ENCODE data around the gene CACHD1.

CACHD1 gene

DNA sequence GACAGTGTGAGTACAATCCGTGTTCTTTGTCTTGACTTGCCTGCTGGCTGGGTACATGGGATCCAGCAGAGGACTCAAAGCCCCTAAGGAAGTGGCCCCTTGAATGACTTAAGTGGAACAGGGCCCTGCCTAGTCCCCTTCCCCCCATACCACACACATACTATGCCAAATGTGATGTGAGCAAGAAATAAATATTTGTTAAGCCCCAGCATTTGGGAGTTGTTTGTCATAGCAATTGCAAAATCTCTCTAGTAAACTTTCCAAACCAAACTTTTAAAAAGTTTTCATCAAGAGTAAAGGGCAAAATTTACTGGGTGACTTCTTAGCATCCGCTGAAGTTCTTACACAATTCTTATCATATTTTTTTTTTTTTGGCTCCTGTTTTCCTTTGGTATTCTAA is 32.5 kb upstream of the CACHD1 start:
- H3K4me3 ChIP-seq (replicated peaks; ENCODE audit: insufficient read depth, low read length): no peak overlapping the region
- no peaks in the 10 kb centered on the region for H3K27me3 ChIP-seq (ENCODE audit: insufficient read depth, poor library complexity, severe bottlenecking)
- DNase-seq (ENCODE audit: low read depth in 1 of 2, low spot score in 1 of 2): no peak
- no peak overlapping the region for H3K27ac ChIP-seq (replicated peaks)
- TF ChIP-seq SPI1 (IDR thresholded peaks at IDR 0.05; ENCODE audit: borderline replicate concordance, low read depth): no peak

DNA sequence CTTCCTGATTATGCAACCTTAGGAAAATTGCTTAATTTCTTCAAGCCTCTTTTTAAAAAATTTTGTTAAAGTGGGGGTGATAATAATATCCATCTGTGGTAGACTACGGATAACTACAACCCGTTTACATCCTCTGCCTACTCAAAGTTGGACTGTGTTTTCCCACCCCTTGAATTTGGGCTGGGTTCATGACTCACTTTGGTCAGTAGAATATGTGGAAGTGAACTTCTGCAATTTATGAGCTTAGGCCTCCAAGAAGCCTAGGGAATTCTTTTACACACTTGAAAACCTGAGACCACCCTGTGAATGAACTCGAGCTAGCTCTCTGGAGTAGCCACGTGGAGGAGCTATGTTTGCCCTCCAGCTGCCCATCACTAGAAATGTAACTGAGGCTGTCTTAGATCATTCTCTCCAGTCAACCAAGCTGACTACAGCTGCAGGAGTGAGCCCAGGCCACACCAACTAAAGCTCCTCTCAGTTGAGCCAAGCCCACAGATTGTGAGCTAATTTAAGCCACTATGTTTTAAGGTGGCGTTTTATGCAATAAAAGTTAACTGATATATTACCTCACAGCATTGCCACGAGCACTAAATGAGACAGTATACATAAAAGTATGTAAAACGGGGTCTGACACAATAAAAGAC is 29.6 kb upstream of the CACHD1 start:
- TF ChIP-seq GABPA (IDR thresholded peaks at IDR 0.05; ENCODE audit: low read depth): no peak
- TF ChIP-seq SPI1 (IDR thresholded peaks at IDR 0.05; ENCODE audit: borderline replicate concordance, low read depth): no peak
- no peak for TF ChIP-seq POLR2AphosphoS5 (IDR thresholded peaks at IDR 0.05; ENCODE audit: low read depth)
- TF ChIP-seq, protein P1, sequence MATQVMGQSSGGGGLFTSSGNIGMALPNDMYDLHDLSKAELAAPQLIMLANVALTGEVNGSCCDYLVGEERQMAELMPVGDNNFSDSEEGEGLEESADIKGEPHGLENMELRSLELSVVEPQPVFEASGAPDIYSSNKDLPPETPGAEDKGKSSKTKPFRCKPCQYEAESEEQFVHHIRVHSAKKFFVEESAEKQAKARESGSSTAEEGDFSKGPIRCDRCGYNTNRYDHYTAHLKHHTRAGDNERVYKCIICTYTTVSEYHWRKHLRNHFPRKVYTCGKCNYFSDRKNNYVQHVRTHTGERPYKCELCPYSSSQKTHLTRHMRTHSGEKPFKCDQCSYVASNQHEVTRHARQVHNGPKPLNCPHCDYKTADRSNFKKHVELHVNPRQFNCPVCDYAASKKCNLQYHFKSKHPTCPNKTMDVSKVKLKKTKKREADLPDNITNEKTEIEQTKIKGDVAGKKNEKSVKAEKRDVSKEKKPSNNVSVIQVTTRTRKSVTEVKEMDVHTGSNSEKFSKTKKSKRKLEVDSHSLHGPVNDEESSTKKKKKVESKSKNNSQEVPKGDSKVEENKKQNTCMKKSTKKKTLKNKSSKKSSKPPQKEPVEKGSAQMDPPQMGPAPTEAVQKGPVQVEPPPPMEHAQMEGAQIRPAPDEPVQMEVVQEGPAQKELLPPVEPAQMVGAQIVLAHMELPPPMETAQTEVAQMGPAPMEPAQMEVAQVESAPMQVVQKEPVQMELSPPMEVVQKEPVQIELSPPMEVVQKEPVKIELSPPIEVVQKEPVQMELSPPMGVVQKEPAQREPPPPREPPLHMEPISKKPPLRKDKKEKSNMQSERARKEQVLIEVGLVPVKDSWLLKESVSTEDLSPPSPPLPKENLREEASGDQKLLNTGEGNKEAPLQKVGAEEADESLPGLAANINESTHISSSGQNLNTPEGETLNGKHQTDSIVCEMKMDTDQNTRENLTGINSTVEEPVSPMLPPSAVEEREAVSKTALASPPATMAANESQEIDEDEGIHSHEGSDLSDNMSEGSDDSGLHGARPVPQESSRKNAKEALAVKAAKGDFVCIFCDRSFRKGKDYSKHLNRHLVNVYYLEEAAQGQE (IDR thresholded peaks at IDR 0.05; ENCODE audit: insufficient replicate concordance, low read depth): no peak
- TF ChIP-seq, protein P2, sequence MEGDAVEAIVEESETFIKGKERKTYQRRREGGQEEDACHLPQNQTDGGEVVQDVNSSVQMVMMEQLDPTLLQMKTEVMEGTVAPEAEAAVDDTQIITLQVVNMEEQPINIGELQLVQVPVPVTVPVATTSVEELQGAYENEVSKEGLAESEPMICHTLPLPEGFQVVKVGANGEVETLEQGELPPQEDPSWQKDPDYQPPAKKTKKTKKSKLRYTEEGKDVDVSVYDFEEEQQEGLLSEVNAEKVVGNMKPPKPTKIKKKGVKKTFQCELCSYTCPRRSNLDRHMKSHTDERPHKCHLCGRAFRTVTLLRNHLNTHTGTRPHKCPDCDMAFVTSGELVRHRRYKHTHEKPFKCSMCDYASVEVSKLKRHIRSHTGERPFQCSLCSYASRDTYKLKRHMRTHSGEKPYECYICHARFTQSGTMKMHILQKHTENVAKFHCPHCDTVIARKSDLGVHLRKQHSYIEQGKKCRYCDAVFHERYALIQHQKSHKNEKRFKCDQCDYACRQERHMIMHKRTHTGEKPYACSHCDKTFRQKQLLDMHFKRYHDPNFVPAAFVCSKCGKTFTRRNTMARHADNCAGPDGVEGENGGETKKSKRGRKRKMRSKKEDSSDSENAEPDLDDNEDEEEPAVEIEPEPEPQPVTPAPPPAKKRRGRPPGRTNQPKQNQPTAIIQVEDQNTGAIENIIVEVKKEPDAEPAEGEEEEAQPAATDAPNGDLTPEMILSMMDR (IDR thresholded peaks at IDR 0.05; ENCODE audit: insufficient read depth, low read length): no peak
- H3K27me3 ChIP-seq (ENCODE audit: insufficient read depth, poor library complexity, severe bottlenecking): no peaks in the 10 kb centered on the region
- DNase-seq (ENCODE audit: low read depth in 1 of 2, low spot score in 1 of 2): no peak
- no peak overlapping the region for H3K27ac ChIP-seq (replicated peaks)
- no peak overlapping the region for H3K4me3 ChIP-seq (replicated peaks; ENCODE audit: insufficient read depth, low read length)

DNA sequence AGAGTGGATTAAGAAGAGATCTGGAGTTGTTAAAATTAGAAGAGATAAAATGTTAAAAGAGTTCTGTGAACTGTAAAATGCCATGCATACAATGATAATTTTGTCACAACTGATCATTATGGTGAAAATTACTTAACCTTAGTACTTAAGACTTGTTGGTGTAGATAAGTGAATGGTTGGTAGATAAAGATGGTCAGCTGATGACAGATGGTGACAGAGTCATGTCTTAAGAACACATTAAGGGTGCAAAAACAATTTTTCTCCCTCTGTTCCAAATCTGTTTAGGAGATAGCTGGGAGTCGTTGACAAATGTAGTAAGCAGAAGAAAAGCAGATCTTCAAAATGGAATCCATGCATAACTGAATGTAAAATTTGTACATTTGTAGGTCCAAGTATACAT is 18.5 kb upstream of the CACHD1 start:
- Histone ChIP-seq H3K27me3 (ENCODE audit: insufficient read depth, poor library complexity, severe bottlenecking) (no peaks in the 10 kb centered on the region), H3K27ac (replicated peaks) (no peak overlapping the region), H3K4me3 (replicated peaks; ENCODE audit: insufficient read depth, low read length) (no peak overlapping the region)
- TF ChIP-seq GABPA (IDR thresholded peaks at IDR 0.05; ENCODE audit: low read depth): no peak
- TF ChIP-seq, protein P2 (IDR thresholded peaks at IDR 0.05; ENCODE audit: insufficient read depth, low read length): no peak
- no peak for TF ChIP-seq POLR2AphosphoS5 (IDR thresholded peaks at IDR 0.05; ENCODE audit: low read depth)
- TF ChIP-seq SPI1 (IDR thresholded peaks at IDR 0.05; ENCODE audit: borderline replicate concordance, low read depth): no peak
- TF ChIP-seq, protein P1 (IDR thresholded peaks at IDR 0.05; ENCODE audit: insufficient replicate concordance, low read depth): no peak
- DNase-seq (ENCODE audit: low read depth in 1 of 2, low spot score in 1 of 2): no peak

DNA sequence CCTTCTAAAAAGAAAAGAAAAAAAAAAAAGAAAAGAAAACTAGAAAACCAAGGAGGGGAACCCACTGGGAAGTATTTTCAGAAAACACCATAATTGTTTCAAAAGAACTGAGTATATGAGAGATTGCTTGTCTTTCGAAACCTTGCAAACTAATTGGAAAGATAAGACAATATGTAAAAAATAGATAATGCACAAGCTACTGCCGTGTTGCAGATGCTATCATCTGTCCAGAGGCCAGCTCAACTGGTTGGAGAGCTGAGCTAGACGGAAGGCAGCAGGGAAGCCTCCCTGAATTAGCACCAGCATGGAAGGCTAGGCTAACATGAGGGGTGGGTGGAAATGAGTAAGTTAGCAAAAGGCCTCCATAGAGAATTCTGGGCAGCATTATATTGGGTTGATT is 16.2 kb upstream of the CACHD1 start:
- Histone ChIP-seq H3K27ac (replicated peaks) (no peak overlapping the region), H3K27me3 (ENCODE audit: insufficient read depth, poor library complexity, severe bottlenecking) (no peaks in the 10 kb centered on the region), H3K4me3 (replicated peaks; ENCODE audit: insufficient read depth, low read length) (no peak overlapping the region)
- no peak for DNase-seq (ENCODE audit: low read depth in 1 of 2, low spot score in 1 of 2)
- TF ChIP-seq, protein P2 (IDR thresholded peaks at IDR 0.05; ENCODE audit: insufficient read depth, low read length): no peak
- TF ChIP-seq, protein P1 (IDR thresholded peaks at IDR 0.05; ENCODE audit: insufficient replicate concordance, low read depth): no peak
- TF ChIP-seq GABPA (IDR thresholded peaks at IDR 0.05; ENCODE audit: low read depth) (no peak), SPI1 (IDR thresholded peaks at IDR 0.05; ENCODE audit: borderline replicate concordance, low read depth) (no peak), POLR2AphosphoS5 (IDR thresholded peaks at IDR 0.05; ENCODE audit: low read depth) (no peak)

Data from HL-60 (cell line).